ENCODE data around the gene HSF5.
A peak's percentile ranks its signal among the peaks of the same experiment; 100 is the strongest.

The HSF5 gene

DNA sequence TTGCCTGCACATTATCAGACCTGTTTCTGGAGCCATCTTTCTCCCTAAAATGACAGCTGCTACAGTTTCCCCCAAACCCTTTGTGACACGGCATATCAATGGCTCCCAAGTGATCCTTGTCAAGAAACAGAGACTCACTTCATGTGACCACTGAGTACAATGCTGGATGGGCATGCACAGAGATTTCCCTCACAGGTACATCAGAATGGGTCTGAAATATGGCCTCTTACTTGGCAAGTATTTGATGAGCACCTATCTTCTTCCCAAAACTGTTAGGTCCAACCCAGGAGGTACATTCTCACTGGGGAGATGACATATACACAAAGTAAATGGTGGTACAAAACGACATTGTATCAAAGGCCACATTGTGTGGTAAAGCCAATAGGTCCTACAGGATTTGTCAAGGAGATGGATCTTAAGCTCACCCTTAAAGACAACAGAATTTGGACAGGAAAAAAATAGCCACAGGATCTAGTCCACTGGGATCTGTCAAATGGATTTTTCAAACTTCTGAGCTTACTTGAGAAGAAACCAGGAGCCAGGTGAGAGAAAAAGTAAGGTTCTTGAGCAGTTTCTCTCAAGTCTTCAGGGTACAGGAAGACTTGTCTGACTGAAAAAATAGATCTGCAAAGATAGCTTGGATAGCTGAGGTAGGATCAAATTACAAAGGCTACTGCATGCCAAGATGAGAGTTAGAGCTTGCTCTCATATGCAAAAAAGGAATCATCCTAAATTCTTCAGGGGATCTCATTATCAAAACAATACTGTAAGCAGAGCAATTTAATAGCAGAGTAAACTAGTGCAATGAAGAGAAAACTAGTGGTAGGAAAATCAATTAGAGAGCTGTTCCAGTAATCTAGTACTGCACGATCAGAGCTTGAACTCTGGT, 99.7 kb downstream of the HSF5 start:
- Histone ChIP-seq H3K4me1 (ENCODE audit: insufficient read depth, poor library complexity, severe bottlenecking) (peaks cover 41% of the 10 kb centered on the region), H3K4me3 (ENCODE audit: severe bottlenecking) (no peak overlapping the region), H3K36me3 (ENCODE audit: low read depth) (no peaks in the 10 kb centered on the region; the same call in 1 of the 2 replicates), H3K27ac (ENCODE audit: poor library complexity, severe bottlenecking) (no peak overlapping the region), H3K9me3 (ENCODE audit: severe bottlenecking) (no peaks in the 10 kb centered on the region), H3K27me3 (ENCODE audit: insufficient read depth, poor library complexity, severe bottlenecking) (no peaks in the 10 kb centered on the region)
- no peak; the same call in 2 of the 3 replicates for ATAC-seq (ENCODE audit: low read depth)
- DNase-seq (ENCODE audit: low spot score): no peak
- TF ChIP-seq CTCF (IDR thresholded peaks at IDR 0.05; ENCODE audit: poor library complexity, severe bottlenecking): no peak

DNA sequence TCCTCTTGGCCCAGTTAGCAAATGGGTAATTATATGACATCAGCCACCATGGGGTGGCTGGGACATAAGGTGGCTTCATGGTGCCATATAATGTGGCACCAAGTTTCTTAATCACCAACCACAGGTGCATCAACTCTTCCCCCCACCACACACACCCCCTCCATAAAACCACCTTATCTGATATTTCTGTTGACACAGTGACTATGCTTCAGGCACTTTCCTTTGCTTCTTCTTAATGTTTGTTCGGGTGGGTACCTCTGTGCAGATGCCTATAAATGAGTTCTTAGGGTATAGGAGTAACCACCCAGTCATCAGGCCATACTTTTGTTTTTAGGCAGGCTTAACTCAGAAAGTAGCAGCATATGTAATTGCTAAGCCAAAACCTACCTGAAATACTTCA, 100.4 kb downstream of the HSF5 start:
- DNase-seq (ENCODE audit: low spot score): no peak
- H3K4me3 ChIP-seq (ENCODE audit: severe bottlenecking): no peak overlapping the region
- peak; percentile 34; the same call in 1 of the 3 replicates for ATAC-seq (ENCODE audit: low read depth)
- H3K9me3 ChIP-seq (ENCODE audit: severe bottlenecking): no peaks in the 10 kb centered on the region
- peaks cover 41% of the 10 kb centered on the region for H3K4me1 ChIP-seq (ENCODE audit: insufficient read depth, poor library complexity, severe bottlenecking)
- TF ChIP-seq CTCF (IDR thresholded peaks at IDR 0.05; ENCODE audit: poor library complexity, severe bottlenecking): no peak
- no peak overlapping the region for H3K27ac ChIP-seq (ENCODE audit: poor library complexity, severe bottlenecking)
- no peaks in the 10 kb centered on the region for H3K27me3 ChIP-seq (ENCODE audit: insufficient read depth, poor library complexity, severe bottlenecking)
- no peaks in the 10 kb centered on the region; the same call in 1 of the 2 replicates for H3K36me3 ChIP-seq (ENCODE audit: low read depth)

DNA sequence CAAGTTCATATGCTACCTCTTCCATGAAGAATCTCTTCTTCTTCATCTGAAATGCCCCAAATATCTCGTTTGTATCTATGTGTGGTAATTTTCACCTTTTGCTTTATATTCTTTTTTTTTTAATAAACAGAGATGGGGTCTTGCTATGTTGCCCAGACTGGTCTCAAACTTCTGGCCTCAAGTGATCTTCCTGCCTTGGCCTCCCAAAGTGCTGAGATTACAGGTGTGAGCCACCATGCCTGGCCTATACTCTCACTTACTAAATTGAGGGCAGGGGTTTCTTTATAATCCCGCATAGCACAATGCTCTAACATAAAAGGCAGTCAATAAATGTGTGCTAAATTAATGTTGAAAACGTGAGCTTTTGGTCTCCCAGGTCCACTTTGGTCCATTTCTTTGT, 101.5 kb downstream of the HSF5 start:
- no peak overlapping the region for H3K27ac ChIP-seq (ENCODE audit: poor library complexity, severe bottlenecking)
- TF ChIP-seq CTCF (IDR thresholded peaks at IDR 0.05; ENCODE audit: poor library complexity, severe bottlenecking): no peak
- no peak overlapping the region for H3K4me3 ChIP-seq (ENCODE audit: severe bottlenecking)
- H3K27me3 ChIP-seq (ENCODE audit: insufficient read depth, poor library complexity, severe bottlenecking): no peaks in the 10 kb centered on the region
- DNase-seq (ENCODE audit: low spot score) (no peak), ATAC-seq (ENCODE audit: low read depth) (no peak)
- no peaks in the 10 kb centered on the region for H3K9me3 ChIP-seq (ENCODE audit: severe bottlenecking)
- no peaks in the 10 kb centered on the region; the same call in 1 of the 2 replicates for H3K36me3 ChIP-seq (ENCODE audit: low read depth)
- H3K4me1 ChIP-seq (ENCODE audit: insufficient read depth, poor library complexity, severe bottlenecking): peaks cover 30% of the 10 kb centered on the region

DNA sequence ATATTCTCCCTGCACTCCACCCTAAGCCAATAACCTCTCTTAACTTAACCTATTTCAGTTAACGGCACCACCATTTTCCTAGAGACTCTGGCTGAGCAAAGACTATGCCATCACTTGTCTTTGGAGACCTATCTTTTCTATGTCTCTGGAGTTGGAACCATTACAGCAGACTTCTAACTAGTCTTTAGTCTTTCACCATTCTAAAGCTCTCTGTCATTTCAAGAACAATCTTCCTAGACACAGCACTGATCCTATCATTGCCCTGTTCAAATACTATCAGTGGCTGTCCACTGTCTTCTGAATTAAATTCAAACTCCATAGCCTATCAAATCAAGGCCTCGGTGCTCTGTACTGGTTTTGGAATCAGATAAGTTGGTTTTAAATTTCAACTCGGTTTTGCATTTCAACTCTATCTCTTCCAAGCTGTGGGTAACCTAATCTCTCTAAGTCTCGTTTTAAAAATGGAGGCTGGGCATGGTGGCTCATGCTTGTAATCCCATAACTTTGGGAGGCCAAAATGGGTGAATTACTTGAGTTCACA, 102.8 kb downstream of the HSF5 start:
- DNase-seq (ENCODE audit: low spot score) (no peak), ATAC-seq (ENCODE audit: low read depth) (no peak)
- Histone ChIP-seq H3K27me3 (ENCODE audit: insufficient read depth, poor library complexity, severe bottlenecking) (no peaks in the 10 kb centered on the region), H3K27ac (ENCODE audit: poor library complexity, severe bottlenecking) (no peak overlapping the region), H3K36me3 (ENCODE audit: low read depth) (no peaks in the 10 kb centered on the region; the same call in 1 of the 2 replicates), H3K4me1 (ENCODE audit: insufficient read depth, poor library complexity, severe bottlenecking) (peaks cover 19% of the 10 kb centered on the region), H3K4me3 (ENCODE audit: severe bottlenecking) (no peak overlapping the region), H3K9me3 (ENCODE audit: severe bottlenecking) (no peaks in the 10 kb centered on the region)
- TF ChIP-seq CTCF (IDR thresholded peaks at IDR 0.05; ENCODE audit: poor library complexity, severe bottlenecking): no peak

DNA sequence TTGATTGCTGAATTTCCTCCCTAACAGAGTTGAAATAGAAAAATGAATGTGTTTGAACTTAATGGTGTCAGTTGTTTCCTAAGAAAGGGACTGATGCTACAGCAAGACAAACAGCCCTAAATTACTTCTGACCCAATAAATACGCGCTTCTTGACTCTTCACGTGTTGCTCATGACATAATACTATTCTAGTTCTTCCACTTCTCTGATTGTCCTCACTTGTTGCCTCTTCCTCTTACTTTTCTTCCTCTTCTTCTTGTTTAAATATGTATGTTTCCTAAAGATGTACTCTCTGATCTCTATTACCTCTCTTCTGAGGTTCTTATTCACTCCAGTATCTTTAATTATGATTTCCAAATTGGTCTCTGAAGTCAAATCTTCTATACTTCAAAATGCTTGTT, 103.3 kb downstream of the HSF5 start:
- Histone ChIP-seq H3K36me3 (ENCODE audit: low read depth) (no peaks in the 10 kb centered on the region), H3K4me3 (ENCODE audit: severe bottlenecking) (no peak overlapping the region), H3K27me3 (ENCODE audit: insufficient read depth, poor library complexity, severe bottlenecking) (no peaks in the 10 kb centered on the region), H3K9me3 (ENCODE audit: severe bottlenecking) (no peaks in the 10 kb centered on the region), H3K27ac (ENCODE audit: poor library complexity, severe bottlenecking) (no peak overlapping the region), H3K4me1 (ENCODE audit: insufficient read depth, poor library complexity, severe bottlenecking) (peaks cover 19% of the 10 kb centered on the region)
- ATAC-seq (ENCODE audit: low read depth) (no peak), DNase-seq (ENCODE audit: low spot score) (no peak)
- no peak for TF ChIP-seq CTCF (IDR thresholded peaks at IDR 0.05; ENCODE audit: poor library complexity, severe bottlenecking)

Data from RWPE2 (cell line).